Upper lobe of left lung (tissue), 4 donors: ENCODE measurements around the gene AFG1L.

Source experiments
- CTCF ChIP-seq, 6 experiments: fragments of 450-650 bp in 4 of 6; fragments of 200-600 bp in 2 of 6; sonication (generic) in 2 of 6; IDR thresholded peaks; one replicate each; pipeline ENCODE4 v1.5.1; 2016 to 2019; ENCODE audit warnings: antibody characterized with exemption in 6 of 6
- POLR2A ChIP-seq, 4 donors: fragments of 450-650 bp; IDR thresholded peaks; one replicate each; pipeline ENCODE4 v1.5.1; 2016 to 2017; ENCODE audit warnings: antibody characterized with exemption in 4 of 4, mild to moderate bottlenecking in 2 of 4
- POLR2AphosphoS5 ChIP-seq, 2 donors: sonication (generic); formaldehyde crosslinking; IDR thresholded peaks; one replicate each; pipeline ENCODE4 v1.5.1; 2017; ENCODE audit warnings: antibody characterized with exemption in 2 of 2

- TF ChIP-seq POLR2A (IDR thresholded peaks at IDR 0.05) (peak; percentile 23 to 96 (median 91)), CTCF (IDR thresholded peaks at IDR 0.05) (peak in 2 of 6 experiments; percentile 8 to 24), POLR2AphosphoS5 (IDR thresholded peaks at IDR 0.05) (peak; percentile 89 to 99)
These were observed 265.8 kb downstream of the AFG1L start, which contains the start of gene FOXO3 for GRCh38 chr6:108560463-108561308.
